Subcutaneous adipose tissue (tissue), 4 donors: ENCODE data around the gene CXorf58. TPM values are rescaled to one million over a fixed set of nuclear protein-coding genes. Genes with fewer than 3 reads are reported as not detected.

Source experiments
- total RNA-seq, 4 donors: library from RNA; depleted of rRNA; stranded (reverse); fragments of >200 nt; gene quantifications; one replicate each; pipeline ENCODE4 v1.1.0, GENCODE V29; 2016
- TF ChIP-seq, protein P1 (sequence below): fragments of 450-650 bp; IDR thresholded peaks from one replicate; pipeline ENCODE4 v1.5.1; 2016; ENCODE audit warnings: low read depth, mild to moderate bottlenecking, control low read depth, antibody characterized with exemption, moderate library complexity

The CXorf58 gene
- total RNA-seq, 4 donors from 2014 or later, result not detected

- TF ChIP-seq, protein P1, sequence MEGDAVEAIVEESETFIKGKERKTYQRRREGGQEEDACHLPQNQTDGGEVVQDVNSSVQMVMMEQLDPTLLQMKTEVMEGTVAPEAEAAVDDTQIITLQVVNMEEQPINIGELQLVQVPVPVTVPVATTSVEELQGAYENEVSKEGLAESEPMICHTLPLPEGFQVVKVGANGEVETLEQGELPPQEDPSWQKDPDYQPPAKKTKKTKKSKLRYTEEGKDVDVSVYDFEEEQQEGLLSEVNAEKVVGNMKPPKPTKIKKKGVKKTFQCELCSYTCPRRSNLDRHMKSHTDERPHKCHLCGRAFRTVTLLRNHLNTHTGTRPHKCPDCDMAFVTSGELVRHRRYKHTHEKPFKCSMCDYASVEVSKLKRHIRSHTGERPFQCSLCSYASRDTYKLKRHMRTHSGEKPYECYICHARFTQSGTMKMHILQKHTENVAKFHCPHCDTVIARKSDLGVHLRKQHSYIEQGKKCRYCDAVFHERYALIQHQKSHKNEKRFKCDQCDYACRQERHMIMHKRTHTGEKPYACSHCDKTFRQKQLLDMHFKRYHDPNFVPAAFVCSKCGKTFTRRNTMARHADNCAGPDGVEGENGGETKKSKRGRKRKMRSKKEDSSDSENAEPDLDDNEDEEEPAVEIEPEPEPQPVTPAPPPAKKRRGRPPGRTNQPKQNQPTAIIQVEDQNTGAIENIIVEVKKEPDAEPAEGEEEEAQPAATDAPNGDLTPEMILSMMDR, result no peak
Measured at GRCh38 chrX:23944234-23944633, 36.4 kb downstream of the CXorf58 start.

GRCh38 chrX:23945206-23945605 lies 37.4 kb downstream of the CXorf58 start:
- TF ChIP-seq, protein P1, result no peak

GRCh38 chrX:23952391-23952790 lies 44.6 kb downstream of the CXorf58 start:
- TF ChIP-seq, protein P1, result no peak

DNA sequence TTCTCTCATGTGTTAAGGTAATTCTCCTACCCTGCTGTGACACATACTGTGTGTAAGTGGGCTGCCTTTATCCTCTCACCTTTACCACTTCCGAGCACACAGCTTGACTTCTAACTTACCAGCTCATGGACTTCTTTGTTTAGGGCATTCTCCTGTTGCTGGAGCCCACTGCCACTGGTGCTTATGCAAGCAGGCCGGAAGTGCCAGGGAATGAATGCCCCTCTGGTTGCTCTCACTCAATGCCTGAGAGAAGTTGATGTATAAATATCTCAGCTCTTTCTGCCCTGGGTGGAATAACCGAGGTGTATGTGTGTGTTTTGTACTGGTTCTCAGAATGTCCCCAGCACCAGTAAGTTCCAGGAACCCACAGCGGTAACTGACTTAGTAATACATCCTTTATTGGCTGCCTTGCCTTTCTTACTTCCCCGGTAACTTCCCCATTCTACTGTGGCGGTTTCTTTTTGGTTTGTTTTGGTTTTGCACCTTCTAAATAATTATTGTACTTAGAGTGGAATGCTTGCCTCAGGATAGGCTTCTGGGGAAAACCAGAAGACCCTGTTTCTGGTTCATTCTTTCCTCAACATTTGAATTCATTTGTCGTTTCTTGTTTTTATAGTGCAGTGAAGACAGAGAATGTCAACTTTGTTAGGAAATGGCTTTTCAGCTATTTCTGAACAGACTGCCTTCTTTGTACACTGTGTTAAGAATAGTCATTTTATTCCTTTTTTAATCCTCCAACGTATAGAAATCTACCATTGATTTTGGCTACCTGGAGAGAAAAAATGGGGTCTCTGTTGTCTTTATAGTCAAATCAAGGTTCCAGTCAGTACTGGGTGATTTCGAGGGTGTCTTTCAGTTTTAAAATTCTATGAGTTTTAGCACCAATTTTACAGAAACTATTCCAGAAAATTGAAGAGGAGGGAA lies 45.4 kb downstream of the CXorf58 start:
- TF ChIP-seq, protein P1, result no peak

- TF ChIP-seq, protein P1, result no peak
Measured at GRCh38 chrX:23953908-23954269, 46.1 kb downstream of the CXorf58 start.

DNA sequence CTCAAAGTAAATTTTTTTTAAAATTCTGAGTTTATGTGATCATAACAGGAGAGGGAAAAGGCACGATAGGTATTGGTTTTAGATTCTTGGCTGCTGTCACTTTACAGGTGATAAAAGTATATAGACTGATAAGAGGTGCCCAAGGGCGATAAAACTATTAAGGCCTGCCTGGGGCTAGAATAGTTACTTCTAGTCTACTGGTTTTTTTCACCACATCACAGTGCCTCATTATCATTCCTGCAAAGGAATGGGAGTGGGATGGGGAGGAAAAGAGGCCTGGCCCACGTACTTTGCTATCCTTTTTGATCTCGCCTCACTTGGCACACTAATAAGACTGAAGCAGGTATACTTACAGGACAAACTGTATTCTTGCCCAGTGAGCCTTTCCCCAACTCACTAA lies 46.6 kb downstream of the CXorf58 start:
- TF ChIP-seq, protein P1, result no peak

GRCh38 chrX:23959781-23960180 lies 52.0 kb downstream of the CXorf58 start:
- TF ChIP-seq, protein P1, result no peak
